GM12878 (cell line): ENCODE data around the gene IFIT3. TPM values are rescaled to one million over a fixed set of nuclear protein-coding genes. Genes with fewer than 3 reads are reported as not detected.

Experiments used
- ATAC-seq: fragments of 200-7000 bp; cut with Tn5 transposase; 3 replicates; pipeline ENCODE4 v1.9.1; 2020; ENCODE audit warnings: mild to moderate bottlenecking, moderate library complexity
- BruUV-seq: library from RNA; stranded (reverse); fragments of 400-500 nt; replicated peaks from 2 replicates; lab custom pipeline; 2021; lab: Mats Ljungman, UMichigan
- CTCF ChIA-PET: fragments of 300-600 bp; sonication (Branson Sonifier 250); formaldehyde crosslinking; extraction: SDS; loops from one replicate; lab custom pipeline; 2021; ENCODE audit warnings: inconsistent platforms; lab: Yijun Ruan, JAX
- POLR2A ChIA-PET: fragments of 350-600 bp; formaldehyde crosslinking; extraction: SDS; loops from one replicate; lab custom pipeline; 2021; ENCODE audit warnings: inconsistent platforms; lab: Charles Lee
- RAD21 ChIA-PET: fragments of 300-600 bp; sonication (Branson Sonifier 250); formaldehyde crosslinking; loops from one replicate; lab custom pipeline; 2023; ENCODE audit warnings: antibody characterized with exemption; ENCODE audit not compliant: unreplicated experiment; lab: Charles Lee
- SMC1A ChIA-PET: fragments of 300-600 bp; sonication (Branson Sonifier 250); formaldehyde crosslinking; loops from one replicate; lab custom pipeline; 2023; ENCODE audit not compliant: unreplicated experiment, uncharacterized antibody; lab: Charles Lee
- DNase-seq: peaks from one replicate; pipeline ENCODE4 v3.0.0-alpha.2; 2011; ENCODE audit warnings: low read depth, low spot score
- FAIRE-seq: peaks from 3 replicates; lab custom pipeline; 2011; peaks lifted over from hg19 to GRCh38; lab: Jason Lieb, UNC
- H2AFZ ChIP-seq: 2 replicates; pipeline ENCODE4 v1.6.0; 2011; ENCODE audit warnings: low read depth, low read length, control low read depth; ENCODE audit not compliant: control insufficient read depth
- H3K27ac ChIP-seq: 2 replicates; pipeline ENCODE4 v1.5.1; 2011; ENCODE audit warnings: control low read depth; ENCODE audit not compliant: control insufficient read depth, insufficient read depth
- H3K27me3 ChIP-seq, 2 experiments: replicated peaks in 1 of 2; 2 replicates each; pipeline versions ENCODE4 v1.6.0 to v1.6.1; 2011; ENCODE audit warnings: low read length in 1 of 2; ENCODE audit not compliant: control insufficient read depth in 2 of 2, insufficient read depth in 2 of 2
- H3K36me3 ChIP-seq, 2 experiments: 2 replicates each; pipeline ENCODE4 v1.5.1; 2011; ENCODE audit warnings: low read length in 1 of 2; ENCODE audit not compliant: control insufficient read depth in 2 of 2, insufficient read depth in 2 of 2
- H3K4me1 ChIP-seq: 2 replicates; pipeline ENCODE4 v1.6.1; 2011; ENCODE audit warnings: mild to moderate bottlenecking, low read length, moderate library complexity, mixed read lengths; ENCODE audit not compliant: control insufficient read depth, insufficient read depth
- H3K4me2 ChIP-seq: 2 replicates; pipeline ENCODE4 v1.6.0; 2011; ENCODE audit warnings: control low read depth; ENCODE audit not compliant: control insufficient read depth, insufficient read depth
- H3K4me3 ChIP-seq: fragments of 200-600 bp; sonication (generic); 2 replicates; pipeline ENCODE4 v1.5.1; 2016
- H3K79me2 ChIP-seq: 2 replicates; pipeline ENCODE4 v1.6.0; 2011; ENCODE audit warnings: low read length; ENCODE audit not compliant: control insufficient read depth, insufficient read depth
- H3K9ac ChIP-seq: 2 replicates; pipeline ENCODE4 v1.8.0; 2011; ENCODE audit warnings: low read length, control low read depth, mixed read lengths; ENCODE audit not compliant: control insufficient read depth, insufficient read depth
- H3K9me3 ChIP-seq: replicated peaks from 3 replicates; pipeline ENCODE4 v1.5.1; 2011; ENCODE audit warnings: mild to moderate bottlenecking, low read length; ENCODE audit not compliant: control insufficient read depth, insufficient read depth
- H4K20me1 ChIP-seq: 2 replicates; pipeline ENCODE4 v1.6.0; 2011; ENCODE audit not compliant: control insufficient read depth, insufficient read depth
- CBX3 ChIP-seq: fragments of 200-600 bp; sonication (generic); IDR thresholded peaks from 2 replicates; pipeline ENCODE4 v1.6.1; 2016; ENCODE audit warnings: low read depth, borderline replicate concordance
- CHD2 ChIP-seq: IDR thresholded peaks from 2 replicates; pipeline ENCODE4 v1.6.1; 2011; ENCODE audit warnings: low read depth, low read length, improper control_type of control experiment, borderline replicate concordance
- CREB1 ChIP-seq: IDR thresholded peaks from 2 replicates; pipeline ENCODE4 v1.6.1; 2012; ENCODE audit warnings: low read depth, mild to moderate bottlenecking, inconsistent platforms
- CREM ChIP-seq: IDR thresholded peaks from 2 replicates; pipeline ENCODE4 v1.6.1; 2014; ENCODE audit warnings: antibody characterized with exemption, low read depth
- EGR1 ChIP-seq, 2 experiments: IDR thresholded peaks; 1 replicate in 1 of 2; 2 replicates in 1 of 2; pipeline ENCODE4 v1.6.1; 2011 to 2012; ENCODE audit warnings: low read depth in 2 of 2, low read length in 2 of 2, borderline replicate concordance in 1 of 2, mild to moderate bottlenecking in 1 of 2, moderate library complexity in 1 of 2
- FOXK2 ChIP-seq: fragments of 450-650 bp; IDR thresholded peaks from 2 replicates; pipeline ENCODE4 v1.6.1; 2017; ENCODE audit warnings: mild to moderate bottlenecking, moderate library complexity
- POLR2AphosphoS5 ChIP-seq: IDR thresholded peaks from 2 replicates; pipeline ENCODE4 v1.6.1; 2011; ENCODE audit warnings: mild to moderate bottlenecking, low read length, inconsistent platforms
- RAD21 ChIP-seq: IDR thresholded peaks from 2 replicates; pipeline ENCODE4 v1.6.1; 2011; ENCODE audit warnings: mild to moderate bottlenecking, low read depth, low read length, moderate library complexity; ENCODE audit not compliant: insufficient read depth
- RUNX3 ChIP-seq: IDR thresholded peaks from 2 replicates; pipeline ENCODE4 v1.6.1; 2012; ENCODE audit warnings: low read length, inconsistent platforms
- SP1 ChIP-seq: IDR thresholded peaks from one replicate; pipeline ENCODE4 v1.6.1; 2011; ENCODE audit warnings: low read depth, low read length
- SREBF1 ChIP-seq: IDR thresholded peaks from 2 replicates; pipeline ENCODE4 v1.6.1; 2012; ENCODE audit warnings: mild to moderate bottlenecking, low read length
- ZNF207 ChIP-seq: fragments of 450-650 bp; IDR thresholded peaks from 2 replicates; pipeline ENCODE4 v1.6.1; 2014; ENCODE audit warnings: antibody characterized with exemption, mild to moderate bottlenecking, borderline replicate concordance
- WGBS: methylation state at CpG from one replicate; pipeline ENCODE4 v1.1.6; 2016; ENCODE audit warnings: low lambda C conversion rate; ENCODE audit not compliant: insufficient replicate concordance, insufficient coverage; ENCODE audit errors: missing lambda C conversion rate; 5-methylcytosine and 5-hydroxymethylcytosine counted together
- in situ Hi-C: fragments of 300-500 bp; cut with MboI; formaldehyde crosslinking; loops from 9 replicates; pipeline ENCODE4 v1.14.3; 2018; ENCODE audit warnings: mixed read lengths
- intact Hi-C: fragments of 100-400 bp; cut with micrococcal nuclease; formaldehyde crosslinking; loops from one replicate; pipeline ENCODE4 v1.14.2; 2022; ENCODE audit not compliant: unreplicated experiment
- polyA plus RNA-seq, 11 experiments: library from polyadenylated mRNA; depleted of rRNA in 4 of 11; unstranded in 6 of 11; stranded (reverse) in 5 of 11; fragments of >200 nt; fragmentation: Nextera tagmentation in 4 of 11; fragmentation: Illumina TruSeq in 1 of 11; extraction: Ambion mirVana in 4 of 11; extraction: Trizol in 1 of 11; gene quantifications; 1 replicate in 1 of 11; 2 replicates in 10 of 11; pipeline versions ENCODE4 v1.2.1 to v1.2.3, GENCODE V29; 2011 to 2016; ENCODE audit warnings: inconsistent platforms in 2 of 11, missing spikeins in 2 of 11, low read depth in 1 of 11
- total RNA-seq, 4 experiments: library from RNA; depleted of rRNA in 3 of 4; stranded (reverse); fragments of >200 nt in 3 of 4; fragmentation: Illumina TruSeq in 1 of 4; extraction: Trizol in 1 of 4; gene quantifications; 2 replicates each; pipeline versions ENCODE4 v1.2.1 to v1.2.3, GENCODE V29; 2013 to 2021
- TF ChIP-seq, protein P1 (sequence below): fragments of 450-650 bp; IDR thresholded peaks from 2 replicates; pipeline ENCODE4 v1.6.1; 2017; ENCODE audit warnings: mild to moderate bottlenecking, moderate library complexity

The IFIT3 gene
- total and polyA plus RNA-seq, 10 of the 15 experiments (the other 5 are each of a cell fraction or from before 2014, with no cell fraction given) = 27.0 to 70.2 (median 51.1) TPM

DNA sequence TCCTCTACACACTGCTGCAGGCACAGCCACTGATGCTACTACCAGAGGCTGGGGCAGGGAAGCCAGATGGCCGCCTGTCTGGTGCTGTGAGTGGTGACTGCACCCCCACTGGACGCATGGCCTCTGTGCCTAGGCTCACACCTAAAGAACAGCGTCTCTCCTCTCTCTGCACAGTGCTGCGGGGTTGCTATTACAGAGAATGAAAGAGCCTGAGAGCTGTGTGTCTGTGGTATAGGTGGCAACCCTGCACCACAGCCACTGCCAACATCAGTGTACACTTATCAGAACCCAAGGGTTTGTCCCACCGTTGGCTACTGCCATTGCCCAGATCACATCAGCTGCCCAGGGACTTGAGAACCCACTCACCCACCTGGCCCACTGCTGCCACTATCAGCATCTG is 30.0 kb upstream of the IFIT3 start:
- ChIA-PET RAD21 (interaction anchor here (4.0 kb wide), 1 partner anchor 70 kb away, joined by 31 read pairs; no protein-coding TSS in a partner anchor), SMC1A (interaction anchor here (1.7 to 4.4 kb wide), 2 partner anchors 34 to 71 kb away, joined by 6 to 60 read pairs; no protein-coding TSS in a partner anchor), POLR2A (no interaction called here), CTCF (no interaction called here)
- no peak overlapping the region for H3K9ac ChIP-seq
- intact Hi-C loops = no loop called here
- DNase-seq (no peak), FAIRE-seq (no peak), ATAC-seq (no peak)
- H4K20me1 ChIP-seq = no peaks in the 10 kb centered on the region
- H3K36me3 ChIP-seq = no peaks in the 10 kb centered on the region
- no peaks in the 10 kb centered on the region for H3K27me3 ChIP-seq
- no peak overlapping the region for H3K27ac ChIP-seq
- in situ Hi-C loops = no loop called here
- TF ChIP-seq FOXK2 = no peak
- no peak for TF ChIP-seq SREBF1
- TF ChIP-seq SP1 = no peak
- TF ChIP-seq POLR2AphosphoS5 = no peak
- no peak overlapping the region for H3K4me3 ChIP-seq
- H3K4me1 ChIP-seq = peaks cover 16% of the 10 kb centered on the region
- H3K79me2 ChIP-seq = peaks cover 9% of the 10 kb centered on the region
- H3K4me2 ChIP-seq = no peak overlapping the region
- no peaks in the 10 kb centered on the region for H3K9me3 ChIP-seq
- WGBS = 98% methylated on average over 5 of the region's 5 CpGs
- no peak overlapping the region for H2AFZ ChIP-seq
- BruUV-seq = no TSS peak

- Histone ChIP-seq H3K79me2 (peaks cover 20% of the 10 kb centered on the region), H3K4me3 (no peak overlapping the region), H3K27ac (no peak overlapping the region), H2AFZ (no peak overlapping the region), H3K4me1 (peaks cover 16% of the 10 kb centered on the region), H4K20me1 (no peaks in the 10 kb centered on the region), H3K27me3 (no peaks in the 10 kb centered on the region), H3K9ac (no peak overlapping the region), H3K4me2 (no peak overlapping the region), H3K36me3 (no peaks in the 10 kb centered on the region), H3K9me3 (no peaks in the 10 kb centered on the region)
- intact Hi-C loops (no loop called here), in situ Hi-C loops (no loop called here)
- CTCF ChIA-PET = interaction anchor here (0.7 to 7.4 kb wide), 5 partner anchors 10 to 312 kb away, joined by 3 to 95 read pairs (median 3); no protein-coding TSS in a partner anchor
- 76% methylated on average over 4 of the region's 4 CpGs for WGBS
- DNase-seq (no peak), FAIRE-seq (no peak), ATAC-seq (no peak)
- RAD21 ChIA-PET = no interaction called here
- POLR2A ChIA-PET = interaction anchor here (0.6 kb wide), 1 partner anchor 1395 kb away, joined by 3 read pairs; no protein-coding TSS in a partner anchor
- SMC1A ChIA-PET = interaction anchor here (1.0 to 9.1 kb wide), 2 partner anchors 33 to 69 kb away, joined by 3 to 98 read pairs; no protein-coding TSS in a partner anchor
- no TSS peak for BruUV-seq
- TF ChIP-seq CREM = no peak
- TF ChIP-seq CHD2 = no peak
- no peak for TF ChIP-seq CREB1
- TF ChIP-seq RUNX3 = no peak
- no peak for TF ChIP-seq CBX3
- TF ChIP-seq RAD21 = no peak
- no peak for TF ChIP-seq EGR1 (IDR thresholded peaks at IDR 0.05; ENCODE audit: borderline replicate concordance in 1 of 2, low read depth in 2 of 2, low read length in 2 of 2)
- TF ChIP-seq, protein P1, sequence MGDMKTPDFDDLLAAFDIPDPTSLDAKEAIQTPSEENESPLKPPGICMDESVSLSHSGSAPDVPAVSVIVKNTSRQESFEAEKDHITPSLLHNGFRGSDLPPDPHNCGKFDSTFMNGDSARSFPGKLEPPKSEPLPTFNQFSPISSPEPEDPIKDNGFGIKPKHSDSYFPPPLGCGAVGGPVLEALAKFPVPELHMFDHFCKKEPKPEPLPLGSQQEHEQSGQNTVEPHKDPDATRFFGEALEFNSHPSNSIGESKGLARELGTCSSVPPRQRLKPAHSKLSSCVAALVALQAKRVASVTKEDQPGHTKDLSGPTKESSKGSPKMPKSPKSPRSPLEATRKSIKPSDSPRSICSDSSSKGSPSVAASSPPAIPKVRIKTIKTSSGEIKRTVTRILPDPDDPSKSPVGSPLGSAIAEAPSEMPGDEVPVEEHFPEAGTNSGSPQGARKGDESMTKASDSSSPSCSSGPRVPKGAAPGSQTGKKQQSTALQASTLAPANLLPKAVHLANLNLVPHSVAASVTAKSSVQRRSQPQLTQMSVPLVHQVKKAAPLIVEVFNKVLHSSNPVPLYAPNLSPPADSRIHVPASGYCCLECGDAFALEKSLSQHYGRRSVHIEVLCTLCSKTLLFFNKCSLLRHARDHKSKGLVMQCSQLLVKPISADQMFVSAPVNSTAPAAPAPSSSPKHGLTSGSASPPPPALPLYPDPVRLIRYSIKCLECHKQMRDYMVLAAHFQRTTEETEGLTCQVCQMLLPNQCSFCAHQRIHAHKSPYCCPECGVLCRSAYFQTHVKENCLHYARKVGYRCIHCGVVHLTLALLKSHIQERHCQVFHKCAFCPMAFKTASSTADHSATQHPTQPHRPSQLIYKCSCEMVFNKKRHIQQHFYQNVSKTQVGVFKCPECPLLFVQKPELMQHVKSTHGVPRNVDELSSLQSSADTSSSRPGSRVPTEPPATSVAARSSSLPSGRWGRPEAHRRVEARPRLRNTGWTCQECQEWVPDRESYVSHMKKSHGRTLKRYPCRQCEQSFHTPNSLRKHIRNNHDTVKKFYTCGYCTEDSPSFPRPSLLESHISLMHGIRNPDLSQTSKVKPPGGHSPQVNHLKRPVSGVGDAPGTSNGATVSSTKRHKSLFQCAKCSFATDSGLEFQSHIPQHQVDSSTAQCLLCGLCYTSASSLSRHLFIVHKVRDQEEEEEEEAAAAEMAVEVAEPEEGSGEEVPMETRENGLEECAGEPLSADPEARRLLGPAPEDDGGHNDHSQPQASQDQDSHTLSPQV = no peak
- no peak for TF ChIP-seq ZNF207
Measured at GRCh38 chr10:89299031-89299430, 28.8 kb upstream of the IFIT3 start.
